H9 (cell line): Measurements from ENCODE around the gene ZNF133. TPM values are rescaled to one million over a fixed set of nuclear protein-coding genes. Genes with fewer than 3 reads are reported as not detected.
A peak's percentile ranks its signal among the peaks of the same experiment; 100 is the strongest.

ENCODE experiments used
- DNase-seq: peaks from one replicate; pipeline ENCODE4 v3.0.0-alpha.2; 2017
- H2AFZ ChIP-seq: one replicate; pipeline ENCODE4 v1.6.1; 2013; ENCODE audit warnings: mild to moderate bottlenecking, low read length, control low read depth, moderate library complexity
- H2AK5ac ChIP-seq: 2 replicates; pipeline ENCODE4 v1.6.1; 2013; ENCODE audit warnings: low read length, control low read depth, mixed read lengths; ENCODE audit not compliant: insufficient read length
- H2BK120ac ChIP-seq: one replicate; pipeline ENCODE4 v1.6.1; 2013; ENCODE audit warnings: low read depth, mild to moderate bottlenecking, low read length, control low read depth, inconsistent platforms; ENCODE audit not compliant: poor library complexity, severe bottlenecking
- H2BK12ac ChIP-seq: 2 replicates; pipeline ENCODE4 v1.6.1; 2013; ENCODE audit warnings: low read length, control low read depth, mixed read lengths, low read depth; ENCODE audit not compliant: insufficient read length
- H2BK15ac ChIP-seq: 2 replicates; pipeline ENCODE4 v1.6.1; 2013; ENCODE audit warnings: low read depth, low read length, control low read depth
- H2BK20ac ChIP-seq: one replicate; pipeline ENCODE4 v1.6.1; 2013; ENCODE audit warnings: low read depth, mild to moderate bottlenecking, low read length, control low read depth, inconsistent platforms; ENCODE audit not compliant: poor library complexity, severe bottlenecking
- H2BK5ac ChIP-seq: 2 replicates; pipeline ENCODE4 v1.6.1; 2013; ENCODE audit warnings: low read length, control low read depth, mixed read lengths; ENCODE audit not compliant: insufficient read length
- H3K14ac ChIP-seq: 2 replicates; pipeline ENCODE4 v1.6.1; 2013; ENCODE audit warnings: low read length, control low read depth; ENCODE audit not compliant: insufficient read depth
- H3K18ac ChIP-seq: 2 replicates; pipeline ENCODE4 v1.6.1; 2013; ENCODE audit warnings: low read depth, mild to moderate bottlenecking, mixed read lengths, low read length, control low read depth; ENCODE audit not compliant: insufficient read length
- H3K23ac ChIP-seq: 2 replicates; pipeline ENCODE4 v1.6.1; 2013; ENCODE audit warnings: low read length, control low read depth, mixed read lengths, low read depth; ENCODE audit not compliant: insufficient read length
- H3K23me2 ChIP-seq: 2 replicates; pipeline ENCODE4 v1.6.1; 2013; ENCODE audit warnings: low read depth, mild to moderate bottlenecking, mixed read lengths, low read length, control low read depth; ENCODE audit not compliant: insufficient read length, poor library complexity, severe bottlenecking
- H3K27ac ChIP-seq: 2 replicates; pipeline ENCODE4 v1.5.1; 2013; ENCODE audit warnings: low read length, control low read depth, mixed read lengths, low read depth; ENCODE audit not compliant: insufficient read length
- H3K27me3 ChIP-seq: 2 replicates; pipeline ENCODE4 v1.6.1; 2013; ENCODE audit warnings: low read length, control low read depth, inconsistent platforms; ENCODE audit not compliant: insufficient read depth
- H3K4ac ChIP-seq: 2 replicates; pipeline ENCODE4 v1.6.1; 2013; ENCODE audit warnings: low read depth, mild to moderate bottlenecking, control low read depth, inconsistent platforms, low read length, moderate library complexity
- H3K4me1 ChIP-seq: 2 replicates; pipeline ENCODE4 v1.6.1; 2013; ENCODE audit warnings: low read length, control low read depth, inconsistent platforms; ENCODE audit not compliant: insufficient read depth
- H3K4me2 ChIP-seq: 2 replicates; pipeline ENCODE4 v1.6.1; 2013; ENCODE audit warnings: low read length, control low read depth, mixed read lengths; ENCODE audit not compliant: insufficient read length, insufficient read depth
- H3K56ac ChIP-seq: 2 replicates; pipeline ENCODE4 v1.6.1; 2013; ENCODE audit warnings: low read depth, mild to moderate bottlenecking, mixed read lengths, low read length, control low read depth; ENCODE audit not compliant: insufficient read length
- H3K79me1 ChIP-seq: 2 replicates; pipeline ENCODE4 v1.6.1; 2013; ENCODE audit warnings: low read depth, mild to moderate bottlenecking, moderate library complexity, low read length, control low read depth, inconsistent platforms; ENCODE audit not compliant: insufficient read depth, poor library complexity, severe bottlenecking
- H3K79me2 ChIP-seq: 2 replicates; pipeline ENCODE4 v1.6.1; 2013; ENCODE audit warnings: low read length, control low read depth, inconsistent platforms; ENCODE audit not compliant: insufficient read depth
- H3K9ac ChIP-seq: 2 replicates; pipeline ENCODE4 v1.6.1; 2013; ENCODE audit warnings: low read length, control low read depth, mixed read lengths; ENCODE audit not compliant: insufficient read length; ENCODE audit errors: extremely low read depth
- H3K9me3 ChIP-seq: one replicate; pipeline ENCODE4 v1.6.1; 2013; ENCODE audit warnings: low read depth, low read length, inconsistent platforms; ENCODE audit not compliant: control insufficient read depth
- H3T11ph ChIP-seq: one replicate; pipeline ENCODE4 v1.6.1; 2013; ENCODE audit warnings: mild to moderate bottlenecking, low read length, control low read depth, inconsistent platforms
- H4K20me1 ChIP-seq: one replicate; pipeline ENCODE4 v1.6.1; 2013; ENCODE audit not compliant: control insufficient read depth, insufficient read length, insufficient read depth
- H4K5ac ChIP-seq: 2 replicates; pipeline ENCODE4 v1.6.1; 2013; ENCODE audit warnings: low read depth, mild to moderate bottlenecking, mixed read lengths, low read length, control low read depth; ENCODE audit not compliant: insufficient read length
- H4K8ac ChIP-seq: replicated peaks from 2 replicates; pipeline ENCODE4 v1.6.1; 2013; ENCODE audit warnings: low read length, control low read depth, mixed read lengths, low read depth; ENCODE audit not compliant: insufficient read length
- H4K91ac ChIP-seq: 2 replicates; pipeline ENCODE4 v1.6.1; 2013; ENCODE audit warnings: low read depth, mild to moderate bottlenecking, moderate library complexity, mixed read lengths, low read length, control low read depth; ENCODE audit not compliant: insufficient read length
- H3K27ac Mint-ChIP-seq, 3 experiments: 2 replicates in 2 of 3; 3 replicates in 1 of 3; pipeline ENCODE4 v1.8.0; 2020 to 2021; ENCODE audit warnings: mixed read lengths in 3 of 3, mild to moderate bottlenecking in 1 of 3, moderate library complexity in 1 of 3
- H3K27me3 Mint-ChIP-seq: 2 replicates; pipeline ENCODE4 v1.8.0; 2021; ENCODE audit warnings: low read depth, mild to moderate bottlenecking, moderate library complexity, mixed read lengths
- H3K36me3 Mint-ChIP-seq, 3 experiments: 2 replicates in 2 of 3; 3 replicates in 1 of 3; pipeline ENCODE4 v1.8.0; 2020 to 2021; ENCODE audit warnings: low read depth in 3 of 3, mixed read lengths in 3 of 3; ENCODE audit not compliant: insufficient read depth in 1 of 3
- H3K4me1 Mint-ChIP-seq, 2 experiments: 2 replicates each; pipeline ENCODE4 v1.8.0; 2020; ENCODE audit warnings: mixed read lengths in 2 of 2
- H3K4me3 Mint-ChIP-seq, 2 experiments: 2 replicates in 1 of 2; 3 replicates in 1 of 2; pipeline ENCODE4 v1.8.0; 2020 to 2021; ENCODE audit warnings: mild to moderate bottlenecking in 2 of 2, mixed read lengths in 2 of 2, moderate library complexity in 1 of 2
- H3K9me3 Mint-ChIP-seq, 2 experiments: 2 replicates in 1 of 2; 3 replicates in 1 of 2; pipeline ENCODE4 v1.8.0; 2020; ENCODE audit warnings: mild to moderate bottlenecking in 2 of 2, mixed read lengths in 2 of 2, moderate library complexity in 1 of 2
- WGBS: extraction: QIAGEN DNeasy Blood & Tissue Kit; methylation state at CpG from one replicate; pipeline ENCODE4 v1.1.7; 2013; ENCODE audit warnings: missing lambda C conversion rate, low lambda C conversion rate, mixed read lengths; ENCODE audit not compliant: insufficient read length; ENCODE audit errors: extremely low coverage; 5-methylcytosine and 5-hydroxymethylcytosine counted together
- total RNA-seq: library from RNA; stranded (reverse); gene quantifications from 2 replicates; pipeline ENCODE4 v1.2.1, GENCODE V29; 2021
- TF ChIP-seq, protein P1 (sequence below): fragments of 200-600 bp; sonication (generic); conservative IDR thresholded peaks from 3 replicates; pipeline ENCODE4 v1.8.0; 2021; ENCODE audit warnings: antibody characterized with exemption, mild to moderate bottlenecking

Gene ZNF133
- total RNA-seq, 1 experiment from 2014 or later: 11.0 TPM

DNA sequence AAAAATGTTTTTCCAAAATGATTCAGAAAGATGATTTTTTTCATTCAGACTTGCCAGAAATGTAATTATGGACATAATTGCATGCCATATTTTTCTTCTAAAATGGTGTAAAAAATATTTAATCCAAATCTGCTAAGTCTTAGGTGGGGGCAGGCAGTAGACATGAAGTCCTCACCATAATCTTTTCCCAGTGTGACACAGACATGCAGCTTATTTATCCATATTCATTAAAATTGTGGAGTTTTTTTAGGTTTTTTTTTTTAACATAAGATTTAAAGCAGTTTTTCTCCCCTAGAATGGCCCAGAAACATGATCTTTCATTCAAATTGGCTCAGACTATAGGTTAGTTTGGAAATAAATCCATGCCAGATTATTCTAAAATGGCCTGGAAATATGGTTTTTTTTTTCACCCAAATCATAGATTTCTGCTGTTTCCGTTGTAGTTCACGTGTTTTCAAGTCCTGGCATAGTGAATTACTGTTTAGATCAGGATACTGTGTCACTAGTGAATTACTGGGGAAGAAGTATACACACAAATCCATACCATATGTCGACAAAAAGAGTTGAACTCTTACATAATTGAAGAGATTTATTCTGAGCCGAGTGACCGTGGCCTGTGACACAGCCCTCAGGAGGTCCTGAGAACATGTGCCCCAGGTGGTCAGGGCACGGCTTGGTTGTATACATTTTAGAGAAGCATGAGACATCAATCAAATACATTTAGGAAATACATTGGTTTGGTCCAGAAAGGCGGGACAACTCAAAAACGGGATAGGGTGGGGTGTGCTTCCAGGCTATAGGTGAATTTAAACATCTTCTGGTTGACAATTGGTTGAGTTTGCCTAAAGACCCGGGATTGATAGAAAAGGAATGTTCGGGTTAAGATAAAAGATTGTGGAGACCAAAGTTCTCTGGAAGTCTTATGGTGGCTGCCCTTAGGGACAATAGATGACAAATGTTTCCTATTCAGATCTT lies 33.9 kb downstream of the ZNF133 start:
- Histone ChIP-seq H3K23me2 (no peaks in the 10 kb centered on the region), H3K9ac (no peak overlapping the region), H3K4me2 (no peak overlapping the region), H4K5ac (no peak overlapping the region), H2BK15ac (no peak overlapping the region), H4K20me1 (no peaks in the 10 kb centered on the region), H3K27ac (no peak overlapping the region), H2AK5ac (no peak overlapping the region), H3K79me2 (no peaks in the 10 kb centered on the region), H2BK12ac (no peak overlapping the region), H4K8ac (no peak overlapping the region), H3K56ac (no peak overlapping the region), H3K79me1 (no peaks in the 10 kb centered on the region), H3K4ac (no peak overlapping the region), H4K91ac (no peak overlapping the region), H2BK5ac (no peak overlapping the region), H3K23ac (no peak overlapping the region), H2BK120ac (no peak overlapping the region), H3T11ph (no peak overlapping the region), H2AFZ (no peak overlapping the region), H3K4me1 (no peaks in the 10 kb centered on the region; the same call in 1 of the 2 replicates), H3K18ac (no peak overlapping the region), H3K27me3 (no peaks in the 10 kb centered on the region), H3K14ac (no peak overlapping the region), H3K9me3 (no peaks in the 10 kb centered on the region), H2BK20ac (no peak overlapping the region)
- Mint-ChIP-seq H3K9me3 (peaks cover 5 to 7% of the 10 kb centered on the region in 2 experiments), H3K4me1 (peaks cover 36 to 47% of the 10 kb centered on the region in 2 experiments), H3K4me3 (peak overlapping the region in 1 of 2 experiments; percentile 41; a peak in 2 of 5 replicates), H3K27ac (peak overlapping the region; percentile 86 to 99 (median 97)), H3K27me3 (no peaks in the 10 kb centered on the region), H3K36me3 (peaks cover 3 to 12% (median 4%) of the 10 kb centered on the region in 3 experiments; a peak in 5 of 7 replicates)
- no peak for DNase-seq
- no CpG with 5 or more reads among the region's 10 CpGs for WGBS
- TF ChIP-seq, protein P1, sequence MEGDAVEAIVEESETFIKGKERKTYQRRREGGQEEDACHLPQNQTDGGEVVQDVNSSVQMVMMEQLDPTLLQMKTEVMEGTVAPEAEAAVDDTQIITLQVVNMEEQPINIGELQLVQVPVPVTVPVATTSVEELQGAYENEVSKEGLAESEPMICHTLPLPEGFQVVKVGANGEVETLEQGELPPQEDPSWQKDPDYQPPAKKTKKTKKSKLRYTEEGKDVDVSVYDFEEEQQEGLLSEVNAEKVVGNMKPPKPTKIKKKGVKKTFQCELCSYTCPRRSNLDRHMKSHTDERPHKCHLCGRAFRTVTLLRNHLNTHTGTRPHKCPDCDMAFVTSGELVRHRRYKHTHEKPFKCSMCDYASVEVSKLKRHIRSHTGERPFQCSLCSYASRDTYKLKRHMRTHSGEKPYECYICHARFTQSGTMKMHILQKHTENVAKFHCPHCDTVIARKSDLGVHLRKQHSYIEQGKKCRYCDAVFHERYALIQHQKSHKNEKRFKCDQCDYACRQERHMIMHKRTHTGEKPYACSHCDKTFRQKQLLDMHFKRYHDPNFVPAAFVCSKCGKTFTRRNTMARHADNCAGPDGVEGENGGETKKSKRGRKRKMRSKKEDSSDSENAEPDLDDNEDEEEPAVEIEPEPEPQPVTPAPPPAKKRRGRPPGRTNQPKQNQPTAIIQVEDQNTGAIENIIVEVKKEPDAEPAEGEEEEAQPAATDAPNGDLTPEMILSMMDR: no peak
